Brain microvascular endothelial cell (primary cell): Measurements from ENCODE around the gene PMVK.
A peak's percentile ranks its signal among the peaks of the same experiment; 100 is the strongest.

Source experiments
- DNase-seq: peaks from one replicate; pipeline ENCODE4 v3.0.0-alpha.2; 2020
- H3K27ac ChIP-seq: fragments of 250-450 bp; sonication (Bioruptor Pico); 2 replicates; pipeline ENCODE4 v1.5.1; 2020; ENCODE audit warnings: mild to moderate bottlenecking, moderate library complexity
- H3K27me3 ChIP-seq: fragments of 250-450 bp; sonication (Bioruptor Pico); replicated peaks from 2 replicates; pipeline ENCODE4 v1.5.1; 2020; ENCODE audit warnings: mild to moderate bottlenecking
- H3K36me3 ChIP-seq: fragments of 250-450 bp; sonication (Bioruptor Pico); replicated peaks from 2 replicates; pipeline ENCODE4 v1.5.1; 2020; ENCODE audit warnings: mild to moderate bottlenecking
- H3K4me3 ChIP-seq: 2 replicates; pipeline ENCODE4 v1.5.1; 2011; ENCODE audit warnings: low read depth, mild to moderate bottlenecking, control low read depth, low read length, moderate library complexity
- in situ Hi-C: cut with HindIII; loops from 2 replicates; pipeline ENCODE4 v1.10.0; 2017; ENCODE audit warnings: low sequenced_read_pairs, low pct_ligation_motif_present
- TF ChIP-seq, protein P1 (sequence below): IDR thresholded peaks from 2 replicates; pipeline ENCODE4 v1.5.1; 2011; ENCODE audit warnings: low read depth, mild to moderate bottlenecking, moderate library complexity, low read length, control low read depth, inconsistent platforms; ENCODE audit errors: missing control alignments

The PMVK gene

DNA sequence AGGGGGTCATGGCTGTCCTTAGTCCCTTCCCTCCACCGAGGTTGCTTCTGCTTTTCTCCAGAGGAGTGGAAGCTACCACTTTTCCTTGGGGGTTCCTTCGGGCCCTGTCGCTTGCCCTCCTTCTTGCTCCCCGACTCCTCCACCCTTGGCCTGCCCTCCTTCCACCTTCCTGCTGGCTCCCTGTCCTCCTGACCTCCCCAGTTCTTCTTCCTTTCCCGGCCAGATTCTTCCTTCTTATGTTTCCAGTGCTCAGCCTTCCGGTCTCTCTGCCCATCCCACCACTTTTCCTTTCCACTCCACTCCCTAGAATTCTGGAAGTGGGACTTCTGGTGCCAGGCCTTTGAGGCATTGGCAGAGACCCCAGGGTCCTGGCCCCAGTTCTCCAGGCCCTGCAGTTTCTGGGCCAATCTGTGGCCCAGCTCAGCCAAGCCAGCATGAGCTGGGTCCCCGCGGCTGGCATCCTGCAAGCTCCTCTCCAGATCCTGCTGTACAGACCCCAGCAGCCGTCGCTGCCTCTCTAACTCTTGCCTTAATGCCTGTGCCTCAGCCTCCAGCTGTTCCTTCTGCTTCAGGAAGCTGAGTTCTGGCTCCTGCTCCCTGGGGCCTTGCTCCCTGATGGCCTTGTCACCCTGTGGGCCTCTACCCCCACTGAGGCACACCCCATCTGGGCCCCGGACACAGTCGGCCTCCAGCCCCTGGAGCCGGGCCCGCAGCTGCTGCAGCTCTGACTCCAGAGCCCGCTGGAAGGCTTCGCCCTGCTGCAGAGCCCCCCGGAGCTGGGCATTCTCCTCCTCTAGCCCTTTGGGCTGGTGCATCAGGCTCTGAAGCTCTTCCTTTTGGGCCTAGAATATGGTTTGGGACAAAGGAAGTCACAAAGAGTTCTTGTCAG lies 9.7 kb upstream of the PMVK start:
- TF ChIP-seq, protein P1, sequence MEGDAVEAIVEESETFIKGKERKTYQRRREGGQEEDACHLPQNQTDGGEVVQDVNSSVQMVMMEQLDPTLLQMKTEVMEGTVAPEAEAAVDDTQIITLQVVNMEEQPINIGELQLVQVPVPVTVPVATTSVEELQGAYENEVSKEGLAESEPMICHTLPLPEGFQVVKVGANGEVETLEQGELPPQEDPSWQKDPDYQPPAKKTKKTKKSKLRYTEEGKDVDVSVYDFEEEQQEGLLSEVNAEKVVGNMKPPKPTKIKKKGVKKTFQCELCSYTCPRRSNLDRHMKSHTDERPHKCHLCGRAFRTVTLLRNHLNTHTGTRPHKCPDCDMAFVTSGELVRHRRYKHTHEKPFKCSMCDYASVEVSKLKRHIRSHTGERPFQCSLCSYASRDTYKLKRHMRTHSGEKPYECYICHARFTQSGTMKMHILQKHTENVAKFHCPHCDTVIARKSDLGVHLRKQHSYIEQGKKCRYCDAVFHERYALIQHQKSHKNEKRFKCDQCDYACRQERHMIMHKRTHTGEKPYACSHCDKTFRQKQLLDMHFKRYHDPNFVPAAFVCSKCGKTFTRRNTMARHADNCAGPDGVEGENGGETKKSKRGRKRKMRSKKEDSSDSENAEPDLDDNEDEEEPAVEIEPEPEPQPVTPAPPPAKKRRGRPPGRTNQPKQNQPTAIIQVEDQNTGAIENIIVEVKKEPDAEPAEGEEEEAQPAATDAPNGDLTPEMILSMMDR: no peak
- no peaks in the 10 kb centered on the region for H3K27me3 ChIP-seq
- in situ Hi-C loops: no loop called here
- no peak overlapping the region for H3K4me3 ChIP-seq
- H3K36me3 ChIP-seq: peaks cover 5% of the 10 kb centered on the region
- no peak for DNase-seq
- no peak overlapping the region for H3K27ac ChIP-seq

DNA sequence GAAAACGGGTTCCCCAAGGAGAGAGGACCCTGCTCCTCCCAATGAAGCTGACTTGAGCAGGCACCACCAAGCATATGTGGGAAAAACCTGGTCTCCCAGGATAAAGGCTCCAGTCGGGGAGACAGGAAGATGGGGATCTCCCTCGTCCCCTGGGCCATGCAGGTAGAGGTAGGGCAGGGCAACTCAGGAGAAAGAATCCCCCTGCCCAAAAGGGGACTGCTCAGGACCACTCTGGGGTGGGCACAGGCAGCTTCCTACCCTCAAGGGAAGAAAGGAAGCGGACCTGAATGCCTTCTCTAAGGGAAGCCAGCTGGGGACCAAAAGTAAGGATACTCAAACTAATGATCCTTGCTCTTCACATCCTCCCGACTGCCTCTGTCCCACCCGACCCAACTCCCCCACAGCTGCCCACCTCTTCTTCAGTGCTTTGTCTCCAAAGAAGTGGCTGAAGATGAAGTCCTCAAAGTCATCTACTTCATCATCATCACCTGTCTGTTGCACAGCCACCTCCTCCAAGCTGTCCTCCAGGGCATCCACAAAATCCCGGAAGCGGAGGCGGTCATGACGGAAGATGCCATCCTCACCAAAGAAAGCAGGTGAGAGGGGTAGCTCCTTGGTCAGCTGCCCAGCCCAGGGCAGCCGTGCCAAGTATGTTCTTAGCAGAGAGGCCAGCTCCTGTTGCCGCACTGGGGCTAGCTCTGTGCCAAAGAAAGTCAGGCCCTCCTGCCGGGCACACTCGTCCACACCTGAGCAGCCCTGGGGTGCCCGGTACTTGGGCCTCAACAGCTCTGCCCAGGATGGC lies 8.8 kb upstream of the PMVK start:
- DNase-seq: no peak
- Histone ChIP-seq H3K27ac (no peak overlapping the region), H3K36me3 (peaks cover 5% of the 10 kb centered on the region), H3K27me3 (no peaks in the 10 kb centered on the region), H3K4me3 (no peak overlapping the region)
- in situ Hi-C loops: no loop called here
- TF ChIP-seq, protein P1: no peak

DNA sequence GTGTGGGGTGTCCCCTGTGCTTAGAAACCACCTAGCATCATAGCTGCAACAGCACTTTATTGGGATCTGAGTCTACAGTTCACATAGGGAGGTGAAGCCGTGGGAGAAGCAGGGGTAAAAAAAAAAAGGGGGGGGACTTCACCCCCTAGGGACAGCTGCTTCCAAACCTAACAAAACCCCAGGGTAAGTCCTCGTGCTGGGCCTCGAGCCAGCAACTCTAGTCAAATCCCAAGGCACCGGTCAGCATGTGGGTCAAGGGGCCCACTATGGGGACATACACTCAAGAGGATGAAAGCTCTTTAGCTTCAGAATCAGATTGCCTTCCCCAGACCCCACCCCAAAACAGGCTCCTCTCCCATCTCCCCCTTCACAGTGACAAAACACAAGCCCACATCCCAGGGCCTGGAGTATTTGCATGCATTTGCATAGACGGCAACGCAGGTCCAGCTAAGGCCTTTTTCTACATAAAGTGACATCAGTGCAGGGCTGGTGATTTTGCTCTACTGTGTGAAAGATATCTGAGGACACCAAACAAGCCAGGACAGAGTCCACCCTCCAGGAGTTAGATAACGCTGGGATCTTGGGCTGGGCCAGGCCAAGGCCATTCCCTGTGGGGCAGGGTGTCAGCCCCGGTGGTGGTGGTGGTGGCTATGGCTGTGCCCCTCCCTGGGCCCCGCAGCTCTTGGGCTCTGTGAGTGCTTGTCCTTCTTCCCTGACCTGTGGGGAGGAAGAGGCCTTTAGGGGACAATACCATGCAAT lies 8.1 kb upstream of the PMVK start:
- TF ChIP-seq, protein P1: no peak
- H3K27ac ChIP-seq: no peak overlapping the region
- H3K4me3 ChIP-seq: no peak overlapping the region
- no peak for DNase-seq
- in situ Hi-C loops: no loop called here
- H3K27me3 ChIP-seq: no peaks in the 10 kb centered on the region
- H3K36me3 ChIP-seq: peaks cover 5% of the 10 kb centered on the region

DNA sequence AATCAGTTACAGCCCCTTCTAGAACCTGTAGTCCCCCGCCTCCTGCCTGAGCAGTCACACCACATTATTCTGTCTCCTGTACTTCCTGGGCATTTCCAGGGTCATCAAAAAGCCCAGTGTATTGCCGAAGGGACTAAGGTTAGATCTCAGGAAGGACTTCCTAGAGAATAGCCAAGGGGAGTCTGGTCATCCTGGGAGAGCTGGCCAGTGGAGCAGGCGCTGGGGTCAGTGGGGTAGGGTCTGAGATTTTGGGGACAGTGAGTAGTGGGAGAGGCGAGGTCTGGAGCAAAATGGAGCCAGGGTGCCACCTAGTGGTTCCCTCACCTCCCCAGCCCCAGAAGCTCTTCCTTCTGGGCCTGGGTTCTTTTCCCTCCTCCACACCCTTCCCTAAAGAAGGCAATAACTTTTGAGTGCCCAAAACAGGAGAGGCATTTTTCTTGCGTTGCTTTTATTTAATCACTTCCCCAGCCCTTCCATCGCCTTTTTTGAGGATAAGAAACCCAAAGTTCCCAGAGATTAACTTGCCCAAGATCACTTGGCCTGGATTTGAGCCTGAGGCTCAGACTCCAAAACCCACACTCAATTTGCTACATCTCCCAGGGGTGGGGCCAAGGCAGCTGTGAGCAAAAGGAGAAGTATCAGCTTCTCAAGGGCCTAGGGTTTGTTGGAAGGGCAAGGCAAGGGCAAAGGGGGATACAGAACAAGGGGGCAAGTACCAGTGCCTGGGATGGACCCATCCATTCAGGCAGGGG lies 7.3 kb upstream of the PMVK start:
- Histone ChIP-seq H3K4me3 (no peak overlapping the region), H3K27ac (no peak overlapping the region), H3K27me3 (no peaks in the 10 kb centered on the region), H3K36me3 (peaks cover 5% of the 10 kb centered on the region)
- in situ Hi-C loops: no loop called here
- TF ChIP-seq, protein P1: peak; percentile 90
- no peak for DNase-seq

DNA sequence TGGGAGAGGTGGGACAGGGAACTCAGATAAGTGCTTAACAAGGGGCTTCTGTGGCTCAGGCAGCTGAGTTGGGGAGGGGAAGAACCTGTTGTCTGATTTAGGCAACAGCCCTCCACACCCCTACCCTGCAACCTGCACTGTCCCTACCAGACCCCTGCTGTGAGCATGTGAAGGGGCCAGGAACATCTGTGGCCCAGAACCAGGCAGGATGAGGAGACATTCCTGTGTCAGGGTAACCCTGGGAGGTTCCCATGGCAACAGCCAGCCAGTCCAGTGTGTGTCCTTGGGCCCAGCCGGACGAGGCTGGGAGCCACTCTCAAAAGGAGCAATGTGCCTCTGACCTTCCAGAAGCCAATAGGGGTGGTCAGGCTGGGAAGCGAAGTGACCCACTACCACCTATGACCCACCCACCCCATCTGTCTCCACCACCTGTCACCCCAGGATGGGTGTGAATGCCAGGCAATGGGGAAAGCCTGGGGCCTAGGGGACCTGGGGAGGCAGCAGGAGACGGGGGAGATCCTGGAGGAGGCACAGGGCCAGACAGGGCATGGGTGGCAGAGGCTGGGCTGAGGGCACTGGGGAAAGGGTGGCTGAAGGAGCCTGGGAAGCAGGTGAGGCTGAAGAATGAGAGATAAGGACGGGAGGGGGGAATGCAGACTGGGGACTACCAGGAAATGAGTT lies 5.0 kb upstream of the PMVK start:
- Histone ChIP-seq H3K27me3 (no peaks in the 10 kb centered on the region), H3K36me3 (no peaks in the 10 kb centered on the region), H3K4me3 (no peak overlapping the region), H3K27ac (no peak overlapping the region)
- in situ Hi-C loops: no loop called here
- TF ChIP-seq, protein P1: no peak
- DNase-seq: no peak
